Measurements from ENCODE around the gene LRIG2. TPM values are rescaled to one million over a fixed set of nuclear protein-coding genes. Genes with fewer than 3 reads are reported as not detected.

Gene LRIG2
- total and polyA plus RNA-seq, 2 of the 4 experiments (the other 2 are of a cell fraction) = 4.3 to 9.0 TPM

- dilution Hi-C loops (cut with HindIII; ENCODE audit: low sequenced_read_pairs, unreplicated experiment) (no loop called here), intact Hi-C loops (cut with micrococcal nuclease) (no loop called here), in situ Hi-C loops (cut with MboI; ENCODE audit: low sequenced_read_pairs) (loop anchor here (10.0 kb wide), 1 partner anchor 322 kb away; no protein-coding TSS in a partner anchor)
- Histone ChIP-seq H2BK15ac (ENCODE audit: low read depth, low read length) (no peak overlapping the region), H2AFZ (replicated peaks; ENCODE audit: low read length, poor library complexity) (no peak overlapping the region), H3K27ac (ENCODE audit: insufficient read depth, low read length) (no peak overlapping the region), H3K4me3 (ENCODE audit: insufficient read depth, low read depth, low read length) (no peak overlapping the region), H3K4ac (ENCODE audit: low read depth, low read length) (no peak overlapping the region), H3K4me1 (ENCODE audit: control insufficient read depth, insufficient read depth, low read length) (peaks cover 10% of the 10 kb centered on the region), H3K56ac (ENCODE audit: extremely low read depth, insufficient read depth, low read length) (no peak overlapping the region), H3K9me3 (ENCODE audit: control insufficient read depth, insufficient read depth, low read length) (no peaks in the 10 kb centered on the region), H3K27me3 (ENCODE audit: control insufficient read depth, insufficient read depth, low read length) (no peaks in the 10 kb centered on the region), H3K9me1 (ENCODE audit: insufficient read depth, low read length) (peaks cover 7% of the 10 kb centered on the region; the same call in 1 of the 2 replicates), H3K14ac (replicated peaks; ENCODE audit: low read depth, low read length) (no peak overlapping the region), H3K18ac (ENCODE audit: low read depth, low read length) (no peak overlapping the region), H3K23ac (ENCODE audit: low read depth, low read length) (no peak overlapping the region), H2AK5ac (ENCODE audit: low read depth, low read length) (no peak overlapping the region), H3K36me3 (ENCODE audit: control insufficient read depth, insufficient read depth, low read length) (no peaks in the 10 kb centered on the region), H3K4me2 (ENCODE audit: low read depth, low read length) (no peak overlapping the region), H4K5ac (ENCODE audit: low read depth, low read length) (no peak overlapping the region), H4K91ac (ENCODE audit: insufficient read depth, low read depth, low read length) (no peak overlapping the region), H3K79me1 (ENCODE audit: low read depth in 1 of 2, low read length in 2 of 2) (no peaks in the 10 kb centered on the region), H3K9ac (ENCODE audit: low read depth, low read length) (no peak overlapping the region), H2BK120ac (ENCODE audit: low read depth, low read length) (no peak overlapping the region), H2AK9ac (replicated peaks; ENCODE audit: low read depth, low read length, poor library complexity) (no peak overlapping the region), H2BK20ac (ENCODE audit: low read depth, low read length) (no peak overlapping the region; the same call in 1 of the 2 replicates), H2BK5ac (ENCODE audit: low read depth, low read length, poor library complexity, severe bottlenecking) (no peak overlapping the region), H4K20me1 (ENCODE audit: insufficient read depth, low read length) (no peaks in the 10 kb centered on the region), H4K8ac (ENCODE audit: low read depth in 2 of 2, low read length in 2 of 2) (no peak overlapping the region)
- WGBS, 2 experiments (ENCODE audit: extremely low coverage in 2 of 2, insufficient read length in 1 of 2) = no CpG with 5 or more reads among the region's 4 CpGs
- CTCF ChIA-PET = no interaction called here
- no peak for DNase-seq
- no TSS peak for BruUV-seq (replicated peaks)
- no peak for ATAC-seq (ENCODE audit: low read depth)
- no peak for TF ChIP-seq MAFK (IDR thresholded peaks at IDR 0.05; ENCODE audit: low read depth, low read length)
- no peak for TF ChIP-seq RCOR1 (IDR thresholded peaks at IDR 0.05; ENCODE audit: insufficient replicate concordance, low read length)
- no peak for TF ChIP-seq RAD21 (IDR thresholded peaks at IDR 0.05; ENCODE audit: low read length)
- no peak for TF ChIP-seq USF2 (IDR thresholded peaks at IDR 0.05; ENCODE audit: low read depth, low read length)
- POLR2A ChIA-PET (ENCODE audit: unreplicated experiment) = no interaction called here
Measured at GRCh38 chr1:113046569-113046968, 26.4 kb upstream of the LRIG2 start.

Measured in IMR-90 (cell line).